Ishikawa (cell line): Measurements from ENCODE around the gene MLANA.

Source experiments
- CEBPB ChIP-seq: IDR thresholded peaks from 2 replicates; pipeline ENCODE4 v1.6.1; 2012
- CREB1 ChIP-seq: IDR thresholded peaks from 2 replicates; pipeline ENCODE4 v1.6.1; 2012; ENCODE audit warnings: low read depth
- EGR1 ChIP-seq: IDR thresholded peaks from 2 replicates; pipeline ENCODE4 v1.6.1; 2012
- EP300 ChIP-seq: IDR thresholded peaks from 2 replicates; pipeline ENCODE4 v1.6.1; 2012; ENCODE audit warnings: borderline replicate concordance
- FOXM1 ChIP-seq: IDR thresholded peaks from 2 replicates; pipeline ENCODE4 v1.6.1; 2012; ENCODE audit warnings: low read depth, borderline replicate concordance
- MAX ChIP-seq: IDR thresholded peaks from 2 replicates; pipeline ENCODE4 v1.6.1; 2012
- NFIC ChIP-seq: IDR thresholded peaks from 2 replicates; pipeline ENCODE4 v1.6.1; 2012
- RAD21 ChIP-seq: IDR thresholded peaks from 2 replicates; pipeline ENCODE4 v1.6.1; 2012; ENCODE audit warnings: low read depth
- TAF1 ChIP-seq: IDR thresholded peaks from 2 replicates; pipeline ENCODE4 v1.6.1; 2012; ENCODE audit warnings: low read depth, mild to moderate bottlenecking
- TCF12 ChIP-seq: IDR thresholded peaks from 2 replicates; pipeline ENCODE4 v1.6.1; 2012; ENCODE audit warnings: low read depth
- TEAD4 ChIP-seq: IDR thresholded peaks from 2 replicates; pipeline ENCODE4 v1.6.1; 2012
- USF1 ChIP-seq: IDR thresholded peaks from 2 replicates; pipeline ENCODE4 v1.6.1; 2012
- YY1 ChIP-seq: IDR thresholded peaks from 2 replicates; pipeline ENCODE4 v1.6.1; 2012; ENCODE audit warnings: low read depth
- ZBTB7A ChIP-seq: IDR thresholded peaks from 2 replicates; pipeline ENCODE4 v1.6.1; 2012; ENCODE audit warnings: low read depth
- TF ChIP-seq, protein P1 (sequence below): IDR thresholded peaks from 2 replicates; pipeline ENCODE4 v1.6.1; 2012; ENCODE audit warnings: low read depth, mild to moderate bottlenecking

MLANA gene

DNA sequence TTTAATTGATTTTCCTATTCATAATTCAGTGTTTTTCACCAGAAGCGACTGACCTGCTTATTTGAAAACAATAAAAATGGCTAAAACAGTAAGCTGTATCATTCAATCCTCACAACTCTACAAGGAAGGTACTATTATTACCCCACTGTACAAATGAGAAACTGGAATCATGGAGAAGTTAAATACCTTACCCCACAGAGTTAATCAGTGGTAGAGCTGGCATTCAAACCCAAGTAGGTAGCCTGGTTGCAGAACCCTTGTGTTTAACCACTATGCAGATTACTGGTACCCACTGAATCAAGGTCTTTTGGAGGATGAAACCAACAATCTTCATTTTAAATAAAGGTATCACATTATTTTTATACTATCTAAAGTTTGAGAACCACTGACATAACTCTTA, 59.6 kb downstream of the MLANA start:
- TF ChIP-seq TCF12 (no peak), ZBTB7A (no peak)
- TF ChIP-seq, protein P1, sequence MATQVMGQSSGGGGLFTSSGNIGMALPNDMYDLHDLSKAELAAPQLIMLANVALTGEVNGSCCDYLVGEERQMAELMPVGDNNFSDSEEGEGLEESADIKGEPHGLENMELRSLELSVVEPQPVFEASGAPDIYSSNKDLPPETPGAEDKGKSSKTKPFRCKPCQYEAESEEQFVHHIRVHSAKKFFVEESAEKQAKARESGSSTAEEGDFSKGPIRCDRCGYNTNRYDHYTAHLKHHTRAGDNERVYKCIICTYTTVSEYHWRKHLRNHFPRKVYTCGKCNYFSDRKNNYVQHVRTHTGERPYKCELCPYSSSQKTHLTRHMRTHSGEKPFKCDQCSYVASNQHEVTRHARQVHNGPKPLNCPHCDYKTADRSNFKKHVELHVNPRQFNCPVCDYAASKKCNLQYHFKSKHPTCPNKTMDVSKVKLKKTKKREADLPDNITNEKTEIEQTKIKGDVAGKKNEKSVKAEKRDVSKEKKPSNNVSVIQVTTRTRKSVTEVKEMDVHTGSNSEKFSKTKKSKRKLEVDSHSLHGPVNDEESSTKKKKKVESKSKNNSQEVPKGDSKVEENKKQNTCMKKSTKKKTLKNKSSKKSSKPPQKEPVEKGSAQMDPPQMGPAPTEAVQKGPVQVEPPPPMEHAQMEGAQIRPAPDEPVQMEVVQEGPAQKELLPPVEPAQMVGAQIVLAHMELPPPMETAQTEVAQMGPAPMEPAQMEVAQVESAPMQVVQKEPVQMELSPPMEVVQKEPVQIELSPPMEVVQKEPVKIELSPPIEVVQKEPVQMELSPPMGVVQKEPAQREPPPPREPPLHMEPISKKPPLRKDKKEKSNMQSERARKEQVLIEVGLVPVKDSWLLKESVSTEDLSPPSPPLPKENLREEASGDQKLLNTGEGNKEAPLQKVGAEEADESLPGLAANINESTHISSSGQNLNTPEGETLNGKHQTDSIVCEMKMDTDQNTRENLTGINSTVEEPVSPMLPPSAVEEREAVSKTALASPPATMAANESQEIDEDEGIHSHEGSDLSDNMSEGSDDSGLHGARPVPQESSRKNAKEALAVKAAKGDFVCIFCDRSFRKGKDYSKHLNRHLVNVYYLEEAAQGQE: no peak

DNA sequence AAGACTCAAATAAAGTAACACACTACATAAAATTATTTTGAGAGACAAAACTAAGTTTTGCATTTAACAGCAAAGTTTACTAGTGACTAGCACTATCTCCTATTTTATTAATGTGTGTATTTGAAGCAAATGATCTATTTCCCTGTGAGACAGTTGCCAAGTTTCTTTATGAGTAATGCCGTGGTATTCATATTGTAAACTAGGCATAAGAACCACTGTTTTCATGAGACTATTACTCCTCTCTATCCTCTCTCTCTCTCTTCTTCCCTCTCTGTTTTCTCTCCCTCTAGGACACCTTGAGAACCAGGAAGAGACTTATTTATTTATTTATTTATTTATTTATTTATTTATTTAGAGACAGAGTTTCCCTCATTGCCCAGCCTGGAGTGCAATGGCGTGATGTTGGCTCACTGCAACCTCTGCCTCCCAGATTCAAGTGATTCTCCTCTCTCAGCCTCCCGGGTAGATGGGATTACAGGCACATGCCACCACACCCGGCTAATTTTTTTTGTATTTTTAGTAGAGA, 61.1 kb downstream of the MLANA start:
- TF ChIP-seq ZBTB7A (no peak), CREB1 (no peak), EP300 (no peak), FOXM1 (no peak), RAD21 (no peak)

DNA sequence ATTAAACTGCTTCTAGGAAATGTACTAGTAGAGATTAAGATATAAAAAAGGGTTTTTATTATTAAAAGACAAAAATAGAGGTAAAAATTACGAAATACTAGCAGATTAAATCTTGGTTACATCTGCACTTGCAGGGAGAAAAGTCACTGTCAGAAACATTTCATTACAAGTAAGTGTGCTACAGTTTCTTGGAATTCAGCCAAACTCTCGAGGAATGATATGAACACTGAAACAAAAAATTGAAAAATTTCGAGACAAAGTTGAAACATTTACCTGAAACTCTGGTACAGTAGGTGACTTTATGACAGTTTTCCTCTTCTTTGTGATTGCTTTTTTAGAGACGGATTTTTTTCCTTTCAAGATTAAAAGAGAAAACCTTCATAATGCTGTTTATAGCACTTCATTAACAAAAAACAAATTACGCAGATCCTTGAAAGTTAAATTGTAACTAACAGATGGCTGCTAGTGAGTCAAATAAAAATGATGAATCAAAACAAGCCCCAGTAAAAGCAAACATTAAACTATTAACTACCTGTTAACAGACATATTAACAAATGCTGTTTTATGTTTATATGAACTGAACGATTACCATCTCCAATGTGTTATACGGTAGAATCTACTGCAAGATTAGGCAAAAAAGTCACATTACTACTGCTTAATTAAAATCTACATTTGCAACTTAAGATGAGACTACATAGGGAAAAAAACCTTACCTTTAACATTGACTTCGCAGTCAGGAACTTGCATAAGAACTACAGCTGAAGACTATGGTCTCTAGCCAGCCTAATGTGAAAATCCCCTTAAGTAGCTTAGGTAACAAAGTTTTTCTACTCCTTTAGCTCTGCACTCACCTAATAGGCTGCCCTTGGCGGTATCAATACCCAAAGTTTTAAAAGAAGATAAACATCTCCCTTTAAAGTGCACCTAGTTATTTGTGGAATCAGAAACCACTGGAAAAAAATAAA, 63.3 kb downstream of the MLANA start:
- no peak for TF ChIP-seq TAF1
- TF ChIP-seq, protein P1: no peak
- TF ChIP-seq NFIC: peak; percentile 30; the same call in 1 of the 2 replicates
- TF ChIP-seq MAX: no peak

- TF ChIP-seq TCF12 (no peak), EP300 (no peak), YY1 (no peak), ZBTB7A (no peak), FOXM1 (no peak), CEBPB (no peak), CREB1 (no peak), EGR1 (no peak), MAX (no peak), NFIC (no peak), TAF1 (no peak), RAD21 (no peak), TEAD4 (no peak), USF1 (no peak)
- TF ChIP-seq, protein P1: no peak
Observed at GRCh38 chr9:5957166-5957565, 66.5 kb downstream of the MLANA start.

- TF ChIP-seq MAX (no peak), TEAD4 (no peak), YY1 (no peak), TCF12 (no peak), ZBTB7A (no peak), CREB1 (no peak), CEBPB (no peak), RAD21 (no peak), TAF1 (no peak), EP300 (no peak)
- TF ChIP-seq, protein P1: no peak
Observed at GRCh38 chr9:5958273-5958672, 67.6 kb downstream of the MLANA start.
